Ascending aorta (tissue), 2 donors: ENCODE data around the gene KRTAP9-1. TPM values are rescaled to one million over a fixed set of nuclear protein-coding genes. Genes with fewer than 3 reads are reported as not detected.
"Not testable (repeated sequence)": the region's sequence is repeated elsewhere in the genome, so short reads cannot be mapped to it uniquely, and the experiment has no call there.

ENCODE experiments used
- DNase-seq, 2 donors: peaks; one replicate each; pipeline ENCODE4 v3.0.0-alpha.2; 2019; ENCODE audit warnings: low spot score in 2 of 2
- H3K27ac ChIP-seq, 2 donors: fragments of 200-600 bp; sonication (generic); one replicate each; pipeline ENCODE4 v1.5.1; 2016 to 2017; ENCODE audit warnings: mild to moderate bottlenecking in 1 of 2
- H3K27me3 ChIP-seq: fragments of 200-600 bp; sonication (generic); one replicate; pipeline ENCODE4 v1.5.1; 2017
- H3K36me3 ChIP-seq, 2 donors: fragments of 200-600 bp; sonication (generic); one replicate each; pipeline ENCODE4 v1.5.1; 2016
- H3K4me1 ChIP-seq, 2 donors: fragments of 200-600 bp; sonication (generic); one replicate each; pipeline ENCODE4 v1.5.1; 2016 to 2017; ENCODE audit warnings: mild to moderate bottlenecking in 1 of 2
- H3K4me3 ChIP-seq, 2 donors: fragments of 200-600 bp; sonication (generic); one replicate each; pipeline ENCODE4 v1.5.1; 2016 to 2017; ENCODE audit warnings: mild to moderate bottlenecking in 1 of 2
- H3K9me3 ChIP-seq, 2 donors: fragments of 200-600 bp; sonication (generic); one replicate each; pipeline ENCODE4 v1.5.1; 2016
- CTCF ChIP-seq, 3 experiments: fragments of 200-600 bp in 2 of 3; fragments of 450-650 bp in 1 of 3; sonication (generic) in 2 of 3; IDR thresholded peaks; one replicate each; pipeline ENCODE4 v1.5.1; 2016 to 2019; ENCODE audit warnings: antibody characterized with exemption in 3 of 3, mild to moderate bottlenecking in 1 of 3, moderate library complexity in 1 of 3
- intact Hi-C: fragments of 100-400 bp; cut with DNase I; formaldehyde crosslinking; loops from one replicate; pipeline ENCODE4 v1.15.1; 2023
- total RNA-seq: library from RNA; depleted of rRNA; stranded (reverse); fragments of >200 nt; gene quantifications from one replicate; pipeline ENCODE4 v1.1.0, GENCODE V29; 2016

Gene KRTAP9-1
- not detected for total RNA-seq

GRCh38 chr17:41189837-41190318 lies at the start of gene KRTAP9-1:
KRTAP9-1 (plus strand) TSS chr17:41189887; CDS start chr17:41189887, 0 bp downstream.
- H3K9me3 ChIP-seq, H3K36me3 ChIP-seq, H3K27me3 ChIP-seq, DNase-seq, H3K4me1 ChIP-seq, H3K27ac ChIP-seq, H3K4me3 ChIP-seq, intact Hi-C loops: not testable (repeated sequence)

GRCh38 chr17:41140360-41141131 lies 49.1 kb upstream of the KRTAP9-1 start, which contains the start of gene KRTAP4-6:
KRTAP4-6 (minus strand) TSS chr17:41140544; CDS start chr17:41140487, 57 bp downstream.
- intact Hi-C loops, result no loop called here
- no peak for DNase-seq
- no peak within 1 kb of the TSS for H3K27ac ChIP-seq

GRCh38 chr17:41141361-41141760 lies 48.3 kb upstream of the KRTAP9-1 start:
- Histone ChIP-seq H3K36me3 (no peaks in the 10 kb centered on the region), H3K4me3 (no peak overlapping the region), H3K27ac (no peak overlapping the region), H3K4me1 (no peaks in the 10 kb centered on the region), H3K27me3 (no peaks in the 10 kb centered on the region), H3K9me3 (peaks cover 3% of the 10 kb centered on the region in 2 donors)
- no peak for TF ChIP-seq CTCF (IDR thresholded peaks at IDR 0.05)
- DNase-seq, result no peak
- intact Hi-C loops, result no loop called here

More at GRCh38 chr17:41140360-41141131, 49.1 kb upstream of the KRTAP9-1 start, which contains the start of gene KRTAP4-6:
- Histone ChIP-seq H3K36me3 (no peaks in the 10 kb centered on the region), H3K27me3 (no peaks in the 10 kb centered on the region), H3K4me3 (no peak within 1 kb of the TSS), H3K9me3 (peaks cover 3% of the 10 kb centered on the region in 2 donors), H3K4me1 (no peaks in the 10 kb centered on the region)
- no peak for TF ChIP-seq CTCF (IDR thresholded peaks at IDR 0.05)

GRCh38 chr17:41144846-41145245 lies 44.8 kb upstream of the KRTAP9-1 start:
- no peak for TF ChIP-seq CTCF (IDR thresholded peaks at IDR 0.05)
- H3K4me3 ChIP-seq, result no peak overlapping the region
- no peaks in the 10 kb centered on the region for H3K27me3 ChIP-seq
- no peaks in the 10 kb centered on the region for H3K36me3 ChIP-seq
- H3K9me3 ChIP-seq, result peaks cover 0 to 3% of the 10 kb centered on the region in 2 donors
- DNase-seq, result no peak
- intact Hi-C loops, result no loop called here
- no peaks in the 10 kb centered on the region for H3K4me1 ChIP-seq
- no peak overlapping the region for H3K27ac ChIP-seq

GRCh38 chr17:41145261-41145660 lies 44.4 kb upstream of the KRTAP9-1 start:
- intact Hi-C loops, result no loop called here
- H3K27ac ChIP-seq, result no peak overlapping the region
- no peak overlapping the region for H3K4me3 ChIP-seq
- no peak for TF ChIP-seq CTCF (IDR thresholded peaks at IDR 0.05)
- H3K36me3 ChIP-seq, result no peaks in the 10 kb centered on the region
- H3K4me1 ChIP-seq, result no peaks in the 10 kb centered on the region
- DNase-seq, result no peak
- H3K27me3 ChIP-seq, result no peaks in the 10 kb centered on the region
- peaks cover 0 to 3% of the 10 kb centered on the region in 2 donors for H3K9me3 ChIP-seq

- Histone ChIP-seq H3K27ac (no peak overlapping the region), H3K9me3 (peaks cover 0 to 3% of the 10 kb centered on the region in 2 donors), H3K4me1 (no peaks in the 10 kb centered on the region), H3K4me3 (no peak overlapping the region), H3K27me3 (no peaks in the 10 kb centered on the region), H3K36me3 (no peaks in the 10 kb centered on the region)
- intact Hi-C loops, result no loop called here
- DNase-seq, result no peak
- no peak for TF ChIP-seq CTCF (IDR thresholded peaks at IDR 0.05)
Measured at GRCh38 chr17:41147531-41148204, 42.0 kb upstream of the KRTAP9-1 start.

- intact Hi-C loops, H3K27ac ChIP-seq, DNase-seq, H3K9me3 ChIP-seq, H3K4me1 ChIP-seq, H3K27me3 ChIP-seq, H3K4me3 ChIP-seq, H3K36me3 ChIP-seq: not testable (repeated sequence)
Measured at GRCh38 chr17:41148971-41149651, 40.6 kb upstream of the KRTAP9-1 start.
